Hair follicular keratinocyte (primary cell): ENCODE data around the gene TMPRSS13. TPM values are rescaled to one million over a fixed set of nuclear protein-coding genes. Genes with fewer than 3 reads are reported as not detected.

ENCODE experiments used
- total RNA-seq: library from RNA; depleted of rRNA; stranded (reverse); fragments of >200 nt; gene quantifications from 2 replicates; pipeline ENCODE4 v1.2.3, GENCODE V29; 2015

Gene TMPRSS13
- total RNA-seq = 0.08 and 0.70 TPM in 2 replicates

DNA sequence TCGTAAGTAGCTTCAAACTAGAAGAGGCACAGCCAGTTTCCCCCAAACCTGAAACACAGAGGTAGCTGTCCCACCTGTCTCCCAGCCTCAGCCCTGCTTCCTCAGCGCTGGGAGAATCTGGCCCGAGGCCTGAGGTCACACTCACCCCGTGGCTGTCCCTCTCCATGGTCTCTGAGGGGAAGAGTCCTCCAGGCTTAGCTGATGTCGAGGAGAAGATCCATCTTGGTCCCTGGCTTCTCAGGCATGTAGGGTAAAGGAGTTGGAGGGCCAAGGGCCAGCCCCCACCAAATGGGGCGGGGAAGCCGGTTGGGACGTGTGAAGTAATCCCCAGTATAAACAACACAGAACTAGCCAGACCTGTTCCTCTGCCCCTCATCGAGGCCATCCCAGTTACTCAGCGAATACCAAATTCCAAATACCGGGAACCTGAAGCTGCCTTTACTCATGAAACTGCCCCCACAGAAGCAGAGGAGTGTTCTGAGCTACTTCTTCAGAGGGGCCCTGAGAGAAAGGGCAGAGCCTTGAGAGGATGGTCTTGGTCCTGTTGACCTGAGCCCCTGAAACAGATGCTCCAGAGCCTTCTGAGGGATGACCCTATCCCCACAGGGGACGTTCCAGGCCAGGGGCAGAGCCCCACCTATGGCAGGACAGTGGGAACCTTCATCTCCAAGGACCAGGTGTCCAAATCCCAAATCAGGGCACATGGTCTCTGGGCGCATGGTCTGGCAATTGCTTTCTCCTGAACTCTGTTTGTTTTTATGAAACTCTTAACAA, at the start of gene TMPRSS13:
TSS of gene TMPRSS13 (minus strand) at position 261 of the 774 bp plus-strand sequence. CDS start at position 166, 95 bp downstream.

DNA sequence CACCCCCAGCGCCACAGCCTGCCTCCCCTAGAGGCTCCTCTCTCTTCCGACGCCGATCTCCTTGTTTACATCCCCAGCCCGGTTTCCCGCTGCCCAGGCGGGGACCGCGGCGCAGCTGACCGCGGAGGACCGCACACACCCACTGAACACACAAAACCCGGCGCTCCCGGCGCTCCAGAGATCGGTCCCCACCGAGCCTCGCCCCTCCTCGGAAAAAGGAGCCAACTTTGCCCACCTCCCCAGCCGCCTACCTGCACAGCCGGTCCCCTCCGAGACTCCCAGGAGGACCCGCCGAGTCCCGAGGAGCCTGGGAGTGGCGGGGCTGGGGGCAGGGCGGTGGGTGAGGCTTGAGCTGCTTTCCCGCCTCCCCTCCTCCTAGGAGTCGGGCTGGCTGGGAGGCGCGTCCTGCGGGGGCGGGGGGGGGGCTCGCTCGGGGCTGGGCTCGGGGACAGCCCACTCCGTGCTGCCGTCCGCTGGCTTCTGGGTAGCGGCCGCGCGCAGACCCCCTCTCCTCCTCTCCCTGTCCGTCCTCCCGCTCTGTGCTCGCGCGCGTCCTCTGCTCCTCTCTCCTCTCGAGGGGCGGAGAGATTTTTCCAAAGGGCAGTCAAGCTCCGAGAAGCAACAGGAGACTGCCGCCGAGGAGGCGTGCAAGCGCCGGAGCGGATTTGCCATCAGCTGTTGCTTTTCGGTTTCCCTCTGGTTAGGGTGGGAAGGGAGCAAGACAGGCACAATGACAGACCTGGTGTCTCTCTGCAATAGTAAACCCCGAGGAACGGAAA, 52.7 kb downstream of the TMPRSS13 start, which contains the start of gene FXYD6:
TSS of gene FXYD6 (minus strand) at position 318 of the 779 bp plus-strand sequence. CDS start 33,882 bp downstream, outside the sequence.

Other genes with a start within 250 kb of the TMPRSS13 start
- not detected in 2 replicates for gene DSCAML1, start 132.2 kb downstream of the TMPRSS13 start, total RNA-seq
- gene FXYD2, start 104.7 kb downstream of the TMPRSS13 start, total RNA-seq = 1.2 TPM in 1 of 2 replicates, not detected in the other
- 0.08 TPM in 1 of 2 replicates, not detected in the other for gene FXYD6, start 52.7 kb downstream of the TMPRSS13 start, total RNA-seq
- gene IL10RA, start 57.0 kb upstream of the TMPRSS13 start, total RNA-seq = not detected in 2 replicates
- 0.08 and 0.15 TPM in 2 replicates for gene TMPRSS4, start 147.7 kb upstream of the TMPRSS13 start, total RNA-seq
- not detected in 2 replicates for gene SMIM35, start 157.6 kb upstream of the TMPRSS13 start, total RNA-seq
- 2.5 and 7.8 TPM in 2 replicates for gene SCN4B, start 223.4 kb upstream of the TMPRSS13 start, total RNA-seq
- 0.15 and 0.23 TPM in 2 replicates for gene SCN2B, start 247.2 kb upstream of the TMPRSS13 start, total RNA-seq